Stimulated activated naive CD4-positive, alpha-beta T cell (primary cell): ENCODE data around the gene RAPGEF6.
"Not testable (repeated sequence)": the region's sequence is repeated elsewhere in the genome, so short reads cannot be mapped to it uniquely, and the experiment has no call there.

ENCODE experiments used
- DNase-seq, 6 experiments: peaks; one replicate each; lab custom pipeline; 2025; lab: John Stamatoyannopoulos, UW

RAPGEF6 gene

DNA sequence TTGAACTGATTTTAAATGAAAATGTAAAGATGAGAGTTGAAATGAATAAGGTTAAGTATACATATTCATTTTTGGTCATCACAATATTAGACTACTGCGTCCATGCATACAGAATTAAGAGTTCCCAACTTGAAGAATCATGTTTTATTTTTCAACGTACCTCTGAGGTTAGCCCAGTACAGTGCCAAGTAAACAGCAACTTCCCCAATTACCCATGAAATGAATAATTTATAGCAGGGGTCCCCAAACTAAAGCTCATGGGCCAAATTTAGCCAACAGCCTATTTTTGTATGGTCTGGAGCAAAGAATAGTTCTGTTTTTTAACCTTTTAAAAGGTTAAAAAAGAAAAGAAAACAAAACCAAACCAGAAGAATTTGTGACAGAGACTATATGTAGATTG, 203.2 kb downstream of the RAPGEF6 start:
- no peak for DNase-seq

DNA sequence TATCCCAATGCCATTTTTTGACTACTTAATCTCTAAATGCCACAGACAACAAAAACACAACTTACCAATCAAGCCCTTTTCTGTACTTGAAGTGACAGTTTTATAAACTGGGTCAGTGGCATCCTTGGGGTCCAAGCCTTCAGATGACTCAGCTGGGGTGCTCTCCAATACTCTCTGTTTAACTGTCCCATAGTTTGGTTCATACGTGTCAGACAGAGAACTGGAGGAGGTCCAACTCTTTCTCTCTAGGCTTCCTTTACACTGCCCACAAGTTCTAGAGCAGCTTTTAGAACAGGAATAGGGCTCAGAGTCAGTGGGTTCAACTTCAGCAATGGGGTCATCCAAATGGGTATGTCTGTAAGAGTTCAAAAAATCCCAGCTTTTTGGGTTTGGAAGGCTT, 204.2 kb downstream of the RAPGEF6 start:
- DNase-seq = no peak

DNA sequence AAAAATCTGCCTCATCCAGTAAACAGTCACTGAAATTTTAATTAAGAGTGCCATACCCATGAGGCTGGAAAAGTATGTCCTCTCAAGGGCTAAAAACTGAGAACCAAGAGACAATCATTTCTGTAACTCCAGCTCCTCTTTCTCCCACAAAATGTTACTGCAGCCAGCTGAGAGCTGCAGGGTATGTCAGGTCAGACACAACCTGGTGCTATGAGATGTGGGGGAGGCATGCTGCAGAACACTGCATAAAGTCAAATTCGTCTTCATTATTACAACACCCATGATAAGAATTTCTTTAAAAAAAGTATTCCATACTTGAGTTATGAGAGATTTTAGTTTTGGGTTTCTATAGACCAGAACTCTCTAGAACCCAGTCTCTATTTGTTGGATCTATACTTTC, 209.0 kb downstream of the RAPGEF6 start:
- no peak for DNase-seq

DNA sequence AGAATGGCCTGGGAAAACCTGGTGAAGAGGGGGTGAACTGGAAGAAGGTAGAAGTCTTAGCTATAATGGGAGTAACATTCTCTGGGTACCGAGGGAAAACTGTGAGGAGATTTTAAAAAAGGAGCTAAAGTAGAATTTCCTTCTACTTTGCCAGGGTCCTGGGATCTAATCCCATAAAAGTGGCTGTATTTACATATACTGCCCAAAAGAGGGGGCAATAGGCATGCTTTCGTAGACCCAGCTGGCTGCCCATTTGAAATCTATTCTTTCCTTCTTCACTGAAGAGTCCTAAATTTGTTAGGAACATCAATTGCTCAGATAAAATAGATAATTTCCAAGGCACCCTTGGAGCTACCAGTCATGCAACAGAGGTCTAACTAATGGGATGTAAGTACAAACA, 212.0 kb downstream of the RAPGEF6 start:
- no peak for DNase-seq

DNA sequence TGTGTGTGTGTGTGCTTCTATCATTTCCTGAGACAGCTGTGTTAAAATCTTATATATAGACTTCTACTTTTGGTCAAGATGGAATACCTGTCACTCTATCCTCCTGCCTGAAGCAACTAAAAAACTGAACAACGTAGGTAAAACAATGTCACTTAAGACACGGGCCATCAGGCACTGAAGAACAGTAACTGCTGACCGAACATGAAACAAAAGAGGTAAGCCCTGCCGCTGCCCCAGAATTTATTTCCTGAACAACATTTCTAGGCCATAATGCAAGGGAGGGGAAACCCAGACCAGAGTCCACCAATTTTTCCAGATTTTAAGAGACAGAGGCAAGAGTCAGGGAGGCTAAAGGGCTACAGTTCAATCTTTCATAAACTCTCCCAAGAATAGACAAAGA, 215.2 kb downstream of the RAPGEF6 start:
- no peak for DNase-seq

DNA sequence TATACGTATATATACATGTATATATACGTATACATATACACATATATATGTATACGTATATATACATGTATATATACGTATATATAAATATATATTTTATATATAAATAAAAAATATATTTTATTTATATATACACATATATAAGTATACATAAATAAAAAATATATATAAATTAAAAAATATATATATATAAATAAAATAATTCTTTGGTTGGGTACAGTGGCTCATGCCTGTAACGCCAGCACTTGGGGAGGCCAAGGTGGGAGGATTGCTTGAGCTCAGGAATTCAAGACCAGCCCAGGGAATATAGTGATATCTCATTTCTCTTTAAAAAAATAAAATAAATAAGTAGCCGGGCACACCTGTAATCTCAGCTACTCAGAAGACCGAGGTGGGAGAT, 216.2 kb downstream of the RAPGEF6 start:
- no peak for DNase-seq

DNA sequence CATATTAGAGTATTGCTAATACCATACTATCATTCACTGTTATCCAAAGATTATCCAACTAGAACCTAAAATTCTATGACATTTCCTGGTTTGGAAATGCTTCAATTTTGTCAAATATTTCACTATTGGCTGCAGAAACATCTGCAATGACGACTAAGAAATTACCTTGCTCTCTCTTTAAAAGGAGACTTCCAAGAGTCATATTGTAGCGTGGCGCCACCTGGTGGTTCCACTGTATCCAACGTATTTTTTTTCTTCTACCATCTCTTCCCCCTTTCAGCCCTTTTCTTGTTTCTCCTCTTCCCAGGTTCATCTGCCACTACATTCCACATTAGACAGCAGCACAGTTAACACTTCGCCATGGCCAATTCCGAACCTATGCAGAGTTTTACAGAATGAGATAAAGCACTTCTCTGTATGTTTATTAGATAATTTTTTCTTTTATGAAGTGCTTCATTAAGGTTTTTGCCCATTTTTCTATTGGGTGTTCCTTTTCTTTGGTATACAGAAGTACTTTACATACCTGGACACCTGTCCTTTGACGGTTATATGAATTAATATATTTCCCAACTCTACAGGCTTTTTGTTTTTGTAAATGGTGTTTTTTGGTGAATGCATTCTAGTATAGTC, 217.7 kb downstream of the RAPGEF6 start:
- peak; percentile 54 to 83 (median 74) for DNase-seq

DNA sequence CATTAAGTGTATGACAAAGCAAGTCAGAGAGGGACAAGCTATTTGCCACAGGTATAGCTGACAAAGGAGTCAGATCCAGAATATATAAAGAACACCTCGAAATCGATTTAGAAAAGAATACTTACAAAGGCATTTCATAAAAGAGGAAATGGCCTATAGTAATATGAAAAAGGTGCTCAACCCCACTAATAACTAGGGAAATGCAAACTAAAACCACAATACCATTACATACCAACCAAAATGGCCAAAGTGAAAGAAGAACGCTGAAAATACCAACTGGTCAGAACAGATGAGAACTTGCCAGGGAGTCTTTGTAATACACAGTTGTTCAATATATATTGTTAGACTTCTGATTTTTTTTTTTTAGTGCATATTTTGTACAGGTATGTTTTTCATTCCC, 218.3 kb downstream of the RAPGEF6 start:
- no peak for DNase-seq

DNA sequence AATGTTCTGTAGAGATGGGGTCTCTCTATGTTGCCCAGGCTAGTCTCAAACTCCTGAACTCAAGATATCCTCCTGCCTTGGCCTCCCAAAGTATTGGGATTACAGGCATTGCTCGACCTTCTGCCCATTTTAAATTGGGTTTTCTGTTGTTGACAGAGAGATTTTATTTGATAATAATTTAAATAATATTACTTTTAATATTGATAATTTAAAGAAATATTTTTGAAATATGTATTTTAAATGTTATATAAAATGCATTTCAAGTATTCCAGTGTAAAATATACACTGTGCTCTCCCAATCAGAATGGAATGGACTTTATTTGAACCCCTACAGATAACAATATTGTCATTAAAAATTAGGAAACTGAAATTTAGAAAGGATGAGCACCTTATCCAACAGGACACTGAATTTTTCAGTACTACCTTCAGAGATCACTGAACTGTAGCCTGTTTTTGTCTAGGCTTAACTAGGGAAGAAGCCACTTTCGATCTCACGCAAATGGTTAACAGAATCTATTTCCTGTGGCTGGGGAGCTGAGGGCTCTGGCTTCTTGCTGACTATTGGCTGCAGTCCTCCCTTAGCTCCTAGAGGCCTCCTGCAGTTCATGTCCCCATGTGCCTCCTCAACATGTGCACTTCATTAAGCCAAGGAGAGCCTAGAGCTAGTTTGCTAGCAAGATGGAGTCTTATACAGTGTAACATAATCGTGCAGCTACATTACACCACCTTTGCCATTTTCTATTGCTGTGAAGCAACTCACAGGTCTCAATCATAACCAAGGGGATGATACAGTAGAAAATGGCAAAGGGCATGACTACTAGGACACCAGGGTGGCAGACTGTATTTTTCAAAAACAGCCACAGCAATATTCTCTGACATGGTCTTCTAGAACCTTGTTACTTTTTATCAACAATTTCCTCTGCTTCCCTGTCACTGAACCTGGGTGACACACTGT, 221.1 kb downstream of the RAPGEF6 start:
- peak in 1 of 6 experiments; percentile 16 for DNase-seq

DNA sequence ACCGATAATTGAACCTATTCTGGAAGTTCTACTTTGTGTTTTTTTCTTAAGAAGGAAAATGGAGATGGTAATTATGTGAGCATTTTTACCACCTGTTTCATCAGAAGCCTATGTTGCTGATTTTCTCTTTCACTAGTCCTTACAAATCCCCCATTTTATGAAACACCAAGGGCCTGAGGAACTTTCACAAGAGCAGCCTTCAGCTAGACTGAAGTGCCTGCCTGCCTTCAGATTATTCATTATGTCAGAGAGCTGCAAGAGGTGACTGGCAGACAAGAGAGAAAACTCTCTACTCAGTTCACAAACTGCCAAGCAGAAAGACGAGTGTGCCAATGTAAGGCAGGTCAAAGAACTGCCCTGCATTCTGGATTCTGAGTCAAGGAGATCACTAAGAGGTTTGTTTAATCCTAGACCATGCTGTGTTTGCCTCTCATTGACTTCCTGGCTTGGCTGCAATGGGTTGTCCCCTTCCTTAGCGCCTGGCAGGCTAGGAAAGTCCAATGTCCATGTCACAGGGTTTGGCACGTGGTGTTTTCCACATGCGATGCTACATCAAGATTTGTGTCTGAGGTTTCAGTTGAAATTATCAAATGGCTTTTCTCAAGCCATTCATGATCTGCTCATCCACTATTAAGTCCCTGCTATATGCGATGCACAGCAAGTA, 227.9 kb downstream of the RAPGEF6 start:
- DNase-seq = no peak

DNA sequence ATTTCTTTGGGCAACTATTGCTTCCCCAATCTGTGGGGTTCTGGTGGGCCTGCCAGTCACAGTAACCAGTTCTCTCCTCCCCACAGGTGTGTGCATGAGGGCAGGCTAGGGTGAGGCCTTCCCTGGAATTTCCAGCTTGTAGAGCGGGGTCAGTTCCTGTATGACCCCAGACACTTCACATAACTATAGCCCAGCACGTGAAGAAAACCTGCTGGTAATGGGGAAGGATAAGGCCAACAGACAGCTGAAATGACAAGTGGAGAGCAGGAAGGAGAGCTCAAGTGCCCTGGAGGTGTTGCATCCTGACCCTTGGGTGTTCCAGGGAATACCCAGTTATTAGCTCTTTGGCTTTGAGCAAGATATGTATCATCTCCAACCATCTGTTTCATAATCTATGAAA, 229.0 kb downstream of the RAPGEF6 start:
- DNase-seq = no peak

DNA sequence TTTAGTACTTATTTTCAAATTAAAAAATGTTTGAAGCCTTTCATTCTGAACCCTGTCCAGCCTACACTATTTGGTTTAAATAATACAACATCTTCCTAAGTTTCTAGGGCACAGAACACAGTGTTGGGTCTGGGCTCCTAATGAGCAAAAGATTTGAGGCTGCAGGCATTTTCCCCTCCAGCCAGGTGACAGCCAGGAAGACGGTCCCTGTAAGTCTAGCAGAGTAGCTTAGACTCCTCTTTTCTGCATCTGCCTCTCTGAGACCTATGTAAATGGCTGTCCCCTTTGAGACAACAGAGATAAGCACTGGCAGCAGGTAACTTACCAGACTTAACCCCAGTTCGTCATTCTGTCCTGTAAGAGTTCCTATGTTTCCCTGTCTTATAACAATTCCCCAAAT, 229.4 kb downstream of the RAPGEF6 start:
- DNase-seq = no peak

DNA sequence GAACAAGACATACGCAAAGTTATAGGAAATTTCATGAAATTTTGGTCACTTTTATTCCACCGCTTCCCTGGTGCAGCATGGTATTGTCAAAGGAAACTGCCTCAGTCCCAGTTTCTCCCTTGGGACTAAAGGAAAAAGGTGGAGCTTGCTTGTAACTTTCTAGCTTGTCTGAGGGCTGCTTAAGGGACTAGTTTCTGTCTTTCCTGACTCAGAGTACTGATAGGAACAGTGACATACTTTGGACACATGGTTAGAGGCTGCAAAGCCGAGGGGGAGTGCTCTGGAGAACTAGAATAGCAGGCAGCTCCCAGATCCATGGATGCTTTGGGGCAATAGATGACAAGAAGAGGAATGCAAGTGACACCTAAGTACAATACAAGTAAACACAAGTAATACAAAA, 234.4 kb downstream of the RAPGEF6 start:
- no peak for DNase-seq

DNA sequence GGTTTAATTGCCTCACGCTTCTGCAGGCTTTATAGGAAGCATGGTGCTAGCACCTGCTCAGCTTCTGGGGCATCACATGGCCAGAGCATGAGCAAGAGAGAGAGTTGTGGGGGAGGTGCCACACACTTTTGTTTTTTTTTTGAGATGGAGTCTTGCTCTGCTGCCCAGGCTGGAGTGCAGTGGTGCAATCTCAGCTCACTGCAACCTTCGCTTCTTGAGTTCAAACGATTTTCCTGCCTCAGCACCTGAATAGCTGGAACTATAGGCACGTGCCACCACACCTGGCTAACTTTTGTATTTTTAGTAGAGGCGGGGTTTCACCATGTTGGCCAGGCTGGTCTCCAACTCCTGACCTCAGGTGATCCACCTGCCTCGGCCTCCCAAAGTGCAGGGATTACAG, 236.0 kb downstream of the RAPGEF6 start:
- DNase-seq = not testable (repeated sequence)

DNA sequence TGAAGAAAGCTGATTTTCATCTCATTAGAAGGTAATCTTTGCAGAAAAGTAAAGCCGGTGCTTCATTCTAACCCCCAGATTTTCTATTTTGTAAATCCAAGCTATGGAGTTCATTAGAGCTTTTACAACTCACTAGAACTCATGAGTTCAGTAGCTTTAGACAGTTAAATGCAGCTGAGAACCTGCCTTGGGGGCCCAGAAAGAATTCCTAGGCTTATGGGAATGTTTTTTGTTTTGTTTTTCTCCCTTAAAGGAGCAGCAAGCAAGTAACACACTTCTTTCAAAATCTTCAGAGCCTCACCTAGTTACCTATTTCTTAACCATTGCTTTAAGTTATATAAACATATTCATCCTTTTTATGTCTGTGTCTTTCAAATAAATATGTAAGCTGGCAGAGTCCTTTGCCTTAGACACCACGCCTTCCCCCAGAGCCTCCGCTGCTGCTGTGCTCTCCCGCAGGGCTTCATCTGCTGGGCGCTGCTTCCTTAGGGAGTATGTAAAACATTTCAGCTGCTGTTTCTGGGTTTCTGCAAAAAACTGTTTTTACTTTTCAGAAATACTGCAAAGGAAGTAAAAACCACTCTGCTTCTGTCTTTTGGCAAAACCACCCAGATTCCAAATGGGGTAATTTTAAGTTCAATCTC, 238.3 kb downstream of the RAPGEF6 start:
- DNase-seq = no peak

DNA sequence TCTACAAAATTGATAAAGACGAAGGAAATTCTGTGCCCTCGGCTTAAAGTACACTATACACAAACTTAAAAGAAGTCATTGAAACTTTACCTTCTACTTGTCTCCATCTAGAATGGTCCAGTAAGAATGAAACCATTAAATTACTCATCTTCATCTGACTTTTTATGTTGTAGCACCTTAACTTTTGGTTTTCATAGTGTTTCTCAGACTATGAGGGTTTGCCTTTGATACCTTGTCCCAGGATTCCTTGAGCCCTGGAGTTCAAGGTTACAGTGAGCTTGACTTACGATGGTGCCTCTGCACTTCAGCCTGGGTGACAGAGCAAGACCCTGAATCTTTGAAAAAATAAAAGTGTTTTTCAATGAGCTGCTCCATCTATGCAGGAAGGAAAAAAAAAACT, 239.0 kb downstream of the RAPGEF6 start:
- DNase-seq = no peak

DNA sequence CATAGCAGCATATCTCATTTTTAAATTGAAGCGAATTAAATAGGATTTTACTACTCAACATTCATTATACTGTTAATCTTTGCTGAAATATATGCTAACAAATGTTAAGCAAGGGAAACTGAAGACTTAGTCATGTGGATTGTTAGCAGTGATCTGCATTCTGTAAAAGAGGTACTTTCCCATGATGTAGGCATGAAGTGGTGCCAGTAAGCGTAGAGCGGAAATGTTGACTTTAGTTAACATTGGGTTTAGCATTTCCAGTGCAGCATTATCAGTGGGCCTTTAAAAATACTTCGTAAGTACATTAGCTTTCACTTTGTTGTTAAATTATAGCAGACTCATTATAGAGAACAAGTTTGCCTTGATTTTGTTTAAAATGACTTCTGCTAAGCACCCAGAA, 240.9 kb downstream of the RAPGEF6 start:
- DNase-seq = peak in 5 of 6 experiments; percentile 39 to 79 (median 72)

DNA sequence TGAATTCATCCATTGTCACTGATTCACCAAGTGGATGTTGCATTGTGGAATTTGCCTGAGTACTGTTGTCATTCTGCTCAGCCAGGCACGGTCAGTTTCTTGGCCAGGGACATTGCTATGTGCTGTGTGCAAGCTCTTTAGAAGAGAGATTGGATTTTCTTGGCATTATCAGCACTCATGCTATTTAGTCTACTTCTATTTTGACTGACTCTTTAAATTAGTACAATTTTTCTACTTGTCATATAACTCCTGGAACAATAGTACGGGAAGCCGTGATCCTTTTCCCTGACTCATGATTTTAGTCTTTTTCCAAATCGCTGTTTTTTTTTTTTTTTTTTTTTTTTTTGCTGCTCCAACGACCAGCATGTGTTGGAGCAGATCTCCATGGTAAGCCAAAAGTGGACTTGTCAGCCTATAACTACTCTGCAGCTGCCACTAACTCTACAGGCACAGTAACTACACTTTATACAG, 241.5 kb downstream of the RAPGEF6 start:
- DNase-seq = no peak

DNA sequence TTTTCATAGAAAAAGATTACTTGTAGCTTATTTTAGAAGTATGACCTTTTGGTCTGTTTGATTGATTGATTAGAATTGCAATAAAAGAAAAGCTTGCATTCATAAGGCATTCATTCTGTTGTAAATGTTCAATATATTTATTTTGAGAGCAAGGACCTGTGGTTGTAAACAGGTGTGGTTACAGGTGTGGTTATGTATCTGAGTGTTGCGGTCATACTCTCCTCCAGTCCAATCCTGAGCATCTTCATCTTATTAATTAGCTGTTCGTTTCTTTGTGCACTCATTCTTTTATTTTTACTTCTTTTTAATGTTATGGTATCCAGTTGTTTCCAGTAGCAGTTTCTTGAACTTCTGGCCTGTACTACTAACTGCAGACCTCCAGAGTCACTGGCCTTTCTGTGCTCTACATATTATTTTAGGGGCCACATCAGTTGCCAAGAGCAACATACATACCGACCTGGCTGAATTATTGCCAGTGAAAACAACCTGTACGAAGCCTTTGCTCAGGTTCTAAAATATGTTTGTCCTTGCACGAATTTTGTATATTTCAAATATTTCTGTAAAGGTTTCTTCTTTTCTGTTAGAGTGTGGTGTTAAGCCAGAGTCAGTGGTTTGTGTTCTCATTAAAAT, 242.4 kb downstream of the RAPGEF6 start:
- no peak for DNase-seq

DNA sequence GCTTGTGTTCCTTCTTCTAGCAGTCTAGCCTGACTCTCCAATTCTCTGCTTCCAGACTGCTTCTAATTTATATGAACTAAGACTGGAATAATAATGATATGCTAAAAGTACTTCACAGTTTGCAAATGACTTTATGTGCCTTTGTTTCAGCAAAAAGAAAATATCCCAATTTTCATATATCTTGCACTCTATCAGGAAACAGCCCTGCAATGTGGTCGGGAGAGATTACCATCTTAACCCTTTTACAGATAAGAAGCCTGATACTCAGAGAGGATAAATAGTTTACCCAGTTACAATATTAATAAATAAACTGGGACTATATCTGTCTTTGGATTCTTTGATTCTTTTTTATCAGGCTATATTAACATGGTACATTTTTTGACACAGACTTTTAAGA, 245.2 kb downstream of the RAPGEF6 start:
- no peak for DNase-seq

DNA sequence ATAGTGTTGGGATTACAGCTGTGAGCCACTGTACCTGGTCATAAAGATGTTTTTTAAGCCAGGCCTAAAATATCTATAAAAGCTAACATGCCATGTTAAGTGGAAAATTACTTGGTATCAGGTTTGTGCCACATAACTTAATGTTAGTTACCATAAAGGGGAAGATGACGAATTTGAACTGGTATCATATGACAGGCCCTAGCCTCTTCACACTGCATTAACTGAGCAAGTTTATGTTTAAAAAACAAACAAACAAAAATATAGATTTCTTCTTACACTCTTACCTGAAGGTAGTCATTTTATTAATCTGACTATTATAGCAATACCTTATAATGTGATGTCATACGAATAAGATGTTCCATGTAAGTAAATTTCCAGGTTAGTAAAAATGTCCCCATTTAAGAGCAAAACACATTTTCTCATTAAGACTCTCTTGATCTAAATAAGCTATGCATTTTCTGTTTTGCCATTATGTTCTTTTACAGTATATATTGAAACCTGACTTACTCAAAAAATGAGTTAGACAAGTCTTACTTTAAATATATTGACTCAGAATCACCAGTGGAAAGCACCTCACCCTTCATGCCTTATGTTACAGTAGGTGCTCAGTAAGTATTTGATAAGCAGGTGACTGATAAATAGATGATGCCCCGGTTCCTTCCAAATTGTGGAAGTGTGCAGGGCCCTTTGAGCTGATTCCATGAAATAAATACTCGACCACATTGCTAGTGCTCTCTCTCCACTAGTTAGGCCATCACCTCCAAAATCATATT, 245.7 kb downstream of the RAPGEF6 start:
- DNase-seq = no peak
